ENCODE measurements around the gene FAM219A. TPM values are rescaled to one million over a fixed set of nuclear protein-coding genes. Genes with fewer than 3 reads are reported as not detected.
A peak's percentile ranks its signal among the peaks of the same experiment; 100 is the strongest.

FAM219A gene
- total RNA-seq, 4 donors from 2014 or later = 6.6 to 14.3 (median 10.5) TPM

DNA sequence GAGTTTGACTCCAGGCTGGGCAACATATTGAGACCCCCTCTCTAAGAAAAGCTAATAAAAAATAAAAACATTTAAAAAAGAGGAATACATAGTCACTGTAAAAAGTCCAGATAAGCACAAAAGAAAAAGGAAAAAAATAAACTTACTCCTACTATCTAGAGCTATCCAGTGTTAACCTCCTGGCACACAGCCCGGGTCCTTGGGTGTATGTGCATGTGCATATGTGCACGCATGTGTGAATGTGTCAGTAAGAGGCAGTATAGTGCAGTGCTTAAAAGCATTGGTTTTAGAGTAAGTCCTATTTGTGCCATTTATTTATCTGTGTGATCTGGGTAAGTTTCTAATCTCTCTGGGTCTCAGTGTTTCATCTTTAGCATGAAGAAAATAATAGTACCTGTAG lies 26.7 kb downstream of the FAM219A start:
- Histone ChIP-seq H3K27ac (no peak overlapping the region), H3K27me3 (no peaks in the 10 kb centered on the region), H3K36me3 (no peaks in the 10 kb centered on the region), H3K9me3 (no peaks in the 10 kb centered on the region), H3K4me3 (replicated peaks in 1 of 3) (no peak overlapping the region), H3K4me1 (peaks cover 20 to 24% of the 10 kb centered on the region in 2 donors)
- peak; percentile 13 to 15 for DNase-seq
- WGBS, 2 donors = 63 to 69% methylated on average over 2 of the region's 2 CpGs
- TF ChIP-seq, protein P1, sequence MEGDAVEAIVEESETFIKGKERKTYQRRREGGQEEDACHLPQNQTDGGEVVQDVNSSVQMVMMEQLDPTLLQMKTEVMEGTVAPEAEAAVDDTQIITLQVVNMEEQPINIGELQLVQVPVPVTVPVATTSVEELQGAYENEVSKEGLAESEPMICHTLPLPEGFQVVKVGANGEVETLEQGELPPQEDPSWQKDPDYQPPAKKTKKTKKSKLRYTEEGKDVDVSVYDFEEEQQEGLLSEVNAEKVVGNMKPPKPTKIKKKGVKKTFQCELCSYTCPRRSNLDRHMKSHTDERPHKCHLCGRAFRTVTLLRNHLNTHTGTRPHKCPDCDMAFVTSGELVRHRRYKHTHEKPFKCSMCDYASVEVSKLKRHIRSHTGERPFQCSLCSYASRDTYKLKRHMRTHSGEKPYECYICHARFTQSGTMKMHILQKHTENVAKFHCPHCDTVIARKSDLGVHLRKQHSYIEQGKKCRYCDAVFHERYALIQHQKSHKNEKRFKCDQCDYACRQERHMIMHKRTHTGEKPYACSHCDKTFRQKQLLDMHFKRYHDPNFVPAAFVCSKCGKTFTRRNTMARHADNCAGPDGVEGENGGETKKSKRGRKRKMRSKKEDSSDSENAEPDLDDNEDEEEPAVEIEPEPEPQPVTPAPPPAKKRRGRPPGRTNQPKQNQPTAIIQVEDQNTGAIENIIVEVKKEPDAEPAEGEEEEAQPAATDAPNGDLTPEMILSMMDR (IDR thresholded peaks at IDR 0.05) = no peak
- no peak for TF ChIP-seq POLR2A (IDR thresholded peaks at IDR 0.05)
- intact Hi-C loops (cut with DNase I) = no loop called here

DNA sequence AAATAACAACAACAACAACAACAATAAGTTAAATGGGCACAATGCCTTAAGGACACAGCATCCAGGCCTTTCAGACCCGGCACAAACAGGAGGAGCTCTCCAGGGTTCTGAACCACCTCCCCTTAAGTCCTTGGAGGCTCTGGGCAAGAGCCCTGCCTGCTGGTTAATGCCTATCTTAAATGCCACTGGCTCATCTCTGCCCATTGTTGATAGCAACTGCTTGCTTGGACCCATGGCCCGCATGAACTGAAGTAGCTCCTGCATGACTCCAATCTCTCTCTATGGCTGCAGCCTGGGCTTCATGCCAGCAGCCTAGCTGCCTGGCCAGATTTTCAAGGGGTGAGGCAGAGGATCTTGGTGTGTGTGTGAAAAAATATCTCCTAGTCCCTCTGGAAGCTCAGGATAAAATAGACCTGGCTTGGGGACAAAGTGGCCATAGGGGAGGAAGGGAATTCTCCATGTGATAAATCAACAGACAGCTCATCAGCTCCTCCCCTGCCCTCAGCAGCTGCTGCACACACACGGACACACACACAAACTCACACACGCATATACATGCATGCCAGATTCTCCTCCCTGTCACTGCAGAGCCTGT lies 27.4 kb downstream of the FAM219A start:
- DNase-seq = peak; percentile 83 to 88
- 8 to 10% methylated on average over 4 of the region's 4 CpGs for WGBS, 2 donors
- intact Hi-C loops (cut with DNase I) = no loop called here
- TF ChIP-seq, protein P1 (IDR thresholded peaks at IDR 0.05) = no peak
- TF ChIP-seq POLR2A (IDR thresholded peaks at IDR 0.05) = no peak
- Histone ChIP-seq H3K27me3 (no peaks in the 10 kb centered on the region), H3K4me3 (replicated peaks in 1 of 3) (no peak overlapping the region), H3K4me1 (peaks cover 20 to 24% of the 10 kb centered on the region in 2 donors), H3K9me3 (no peaks in the 10 kb centered on the region), H3K36me3 (no peaks in the 10 kb centered on the region), H3K27ac (no peak overlapping the region)

DNA sequence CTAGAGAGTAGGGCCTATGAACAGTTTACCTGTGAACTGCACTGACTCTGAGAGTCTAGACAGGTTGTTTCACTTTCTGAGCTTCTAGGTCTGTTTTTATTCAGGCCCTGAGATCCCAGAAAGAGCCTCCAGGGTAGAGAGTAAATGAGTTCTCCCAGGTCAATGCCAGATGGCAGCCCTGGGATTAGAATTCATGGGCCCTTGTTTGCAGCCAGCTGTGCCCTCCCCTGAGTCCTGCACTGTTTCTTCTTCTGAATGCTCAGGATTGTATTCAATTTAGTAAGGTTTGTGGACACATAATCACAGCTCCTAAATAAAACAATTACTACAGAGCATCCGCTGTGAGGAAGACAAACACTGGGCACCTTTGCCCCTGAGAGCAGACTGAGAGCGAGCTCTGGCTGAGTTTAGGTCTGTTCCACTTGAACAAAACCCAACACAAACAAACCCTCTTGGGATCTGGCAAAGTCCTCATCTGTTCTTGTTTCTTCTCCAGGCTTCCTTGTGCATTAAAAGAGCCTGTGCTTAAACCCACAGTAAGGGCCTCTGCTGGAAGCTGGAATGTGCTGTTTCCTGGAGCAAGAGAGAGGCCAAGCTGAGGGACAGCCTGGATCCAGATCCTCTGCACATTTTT lies 29.9 kb downstream of the FAM219A start:
- Histone ChIP-seq H3K27ac (no peak overlapping the region), H3K9me3 (no peaks in the 10 kb centered on the region), H3K27me3 (no peaks in the 10 kb centered on the region), H3K4me3 (replicated peaks in 1 of 3) (no peak overlapping the region), H3K36me3 (no peaks in the 10 kb centered on the region), H3K4me1 (peaks cover 20 to 24% of the 10 kb centered on the region in 2 donors)
- TF ChIP-seq, protein P1 (IDR thresholded peaks at IDR 0.05) = no peak
- TF ChIP-seq POLR2A (IDR thresholded peaks at IDR 0.05) = no peak
- intact Hi-C loops (cut with DNase I) = no loop called here
- WGBS, 2 donors = 27 to 34% methylated on average over 2 of the region's 2 CpGs
- peak; percentile 20 to 27 for DNase-seq

DNA sequence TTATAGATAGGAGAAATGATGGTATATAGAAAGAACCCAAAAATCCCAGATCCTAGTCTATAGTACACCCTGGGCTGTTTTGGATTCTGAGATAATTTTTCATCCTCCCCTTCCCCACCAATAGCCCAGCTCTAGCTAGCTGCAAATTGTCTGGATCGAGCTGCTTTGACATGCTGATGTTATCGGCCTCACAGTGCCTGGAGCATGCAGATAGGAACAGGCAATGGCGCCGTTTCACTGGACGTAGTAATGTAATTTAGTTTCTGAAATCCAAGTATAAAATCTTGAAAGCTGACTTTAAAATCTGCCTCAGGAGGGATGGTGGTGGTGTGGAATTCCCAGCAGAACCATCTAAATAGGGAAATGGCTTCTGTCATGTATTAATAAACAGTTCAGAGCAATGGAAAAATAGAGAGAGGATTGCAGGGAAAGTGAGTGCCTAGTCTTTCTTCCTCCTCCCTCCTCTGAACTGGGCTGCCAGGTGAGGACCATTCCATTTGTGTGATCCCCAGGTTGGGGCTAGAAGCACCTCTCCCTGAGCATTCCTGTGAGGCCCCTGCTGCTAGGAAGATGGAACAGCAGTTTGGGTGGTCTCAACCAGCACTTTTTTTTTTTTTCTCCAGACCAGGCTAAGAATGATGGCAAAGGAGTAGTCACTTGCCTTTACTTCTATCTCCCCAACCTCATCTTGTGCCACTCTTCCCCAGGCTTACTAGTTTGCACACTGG lies 31.9 kb downstream of the FAM219A start:
- 87 to 89% methylated on average over 5 of the region's 5 CpGs for WGBS, 2 donors
- Histone ChIP-seq H3K27me3 (no peaks in the 10 kb centered on the region), H3K4me3 (replicated peaks in 1 of 3) (no peak overlapping the region), H3K27ac (no peak overlapping the region), H3K9me3 (no peaks in the 10 kb centered on the region), H3K36me3 (no peaks in the 10 kb centered on the region), H3K4me1 (peaks cover 20 to 24% of the 10 kb centered on the region in 2 donors)
- TF ChIP-seq POLR2A (IDR thresholded peaks at IDR 0.05) = no peak
- TF ChIP-seq, protein P1 (IDR thresholded peaks at IDR 0.05) = no peak
- DNase-seq = no peak
- intact Hi-C loops (cut with DNase I) = no loop called here
